ENCODE data around the gene APC2. TPM values are rescaled to one million over a fixed set of nuclear protein-coding genes. Genes with fewer than 3 reads are reported as not detected.
A peak's percentile ranks its signal among the peaks of the same experiment; 100 is the strongest.

APC2 gene
- total RNA-seq, 1 experiment from 2014 or later, result 11.9 TPM

- intact Hi-C loops (cut with micrococcal nuclease; ENCODE audit: unreplicated experiment) (no loop called here), in situ Hi-C loops (cut with HindIII; ENCODE audit: low pct_unique_long_range_greater_than_20kb, low sequenced_read_pairs) (no loop called here)
- DNase-seq (ENCODE audit: low read depth, low spot score) (no peak), ATAC-seq (no peak)
- Histone ChIP-seq H3K4me1 (ENCODE audit: control insufficient read depth, insufficient read depth, low read length) (peaks cover 32% of the 10 kb centered on the region), H3K27me3 (ENCODE audit: control insufficient read depth, insufficient read depth, low read length) (no peaks in the 10 kb centered on the region), H3K36me3 (ENCODE audit: control insufficient read depth, insufficient read depth, low read length) (no peaks in the 10 kb centered on the region; the same call in 1 of the 2 replicates), H3K9me3 (ENCODE audit: control insufficient read depth, insufficient read depth, low read depth, low read length) (no peaks in the 10 kb centered on the region), H3K27ac (ENCODE audit: low read length) (peak overlapping the region; percentile 81), H3K4me3 (ENCODE audit: low read depth in 2 of 2, low read length in 2 of 2) (peak overlapping the region; percentile 77)
- POLR2A ChIA-PET, result no interaction called here
- TF ChIP-seq POLR2AphosphoS5 (IDR thresholded peaks at IDR 0.05; ENCODE audit: low read depth, low read length) (no peak), CTCF (IDR thresholded peaks at IDR 0.05) (no peak), TCF7L2 (IDR thresholded peaks at IDR 0.05; ENCODE audit: low read depth, low read length) (no peak), SIN3A (IDR thresholded peaks at IDR 0.05; ENCODE audit: borderline replicate concordance, insufficient read depth, low read depth, low read length) (no peak), REST (IDR thresholded peaks at IDR 0.05; ENCODE audit: insufficient read depth in 1 of 2, low read depth in 2 of 2, low read length in 1 of 2) (no peak)
- no TSS peak for BruUV-seq (replicated peaks)
- CTCF ChIA-PET, result no interaction called here
Observed at GRCh38 chr19:1409204-1410005, 40.5 kb upstream of the APC2 start.

GRCh38 chr19:1410136-1410786, 39.7 kb upstream of the APC2 start:
- DNase-seq (ENCODE audit: low read depth, low spot score), result no peak
- in situ Hi-C loops (cut with HindIII; ENCODE audit: low pct_unique_long_range_greater_than_20kb, low sequenced_read_pairs) (no loop called here), intact Hi-C loops (cut with micrococcal nuclease; ENCODE audit: unreplicated experiment) (no loop called here)
- H3K4me1 ChIP-seq (ENCODE audit: control insufficient read depth, insufficient read depth, low read length), result peaks cover 37% of the 10 kb centered on the region
- no peak for TF ChIP-seq TCF7L2 (IDR thresholded peaks at IDR 0.05; ENCODE audit: low read depth, low read length)
- TF ChIP-seq SIN3A (IDR thresholded peaks at IDR 0.05; ENCODE audit: borderline replicate concordance, insufficient read depth, low read depth, low read length), result no peak
- TF ChIP-seq REST (IDR thresholded peaks at IDR 0.05; ENCODE audit: insufficient read depth in 1 of 2, low read depth in 2 of 2, low read length in 1 of 2), result no peak
- no peak for TF ChIP-seq POLR2AphosphoS5 (IDR thresholded peaks at IDR 0.05; ENCODE audit: low read depth, low read length)
- no peak for TF ChIP-seq CTCF (IDR thresholded peaks at IDR 0.05)
- H3K27ac ChIP-seq (ENCODE audit: low read length), result peak overlapping the region; percentile 48; the same call in 1 of the 2 replicates
- BruUV-seq (replicated peaks), result no TSS peak
- H3K27me3 ChIP-seq (ENCODE audit: control insufficient read depth, insufficient read depth, low read length), result no peaks in the 10 kb centered on the region
- CTCF ChIA-PET, result no interaction called here
- no peaks in the 10 kb centered on the region for H3K9me3 ChIP-seq (ENCODE audit: control insufficient read depth, insufficient read depth, low read depth, low read length)
- H3K36me3 ChIP-seq (ENCODE audit: control insufficient read depth, insufficient read depth, low read length), result no peaks in the 10 kb centered on the region; the same call in 1 of the 2 replicates
- ATAC-seq, result no peak
- peak overlapping the region; percentile 77; a peak in 3 of 4 replicates for H3K4me3 ChIP-seq (ENCODE audit: low read depth in 2 of 2, low read length in 2 of 2)
- POLR2A ChIA-PET, result no interaction called here

All from Panc1 (cell line).